Ovary (tissue), 9 donors: ENCODE measurements around the gene SNRPF. TPM values are rescaled to one million over a fixed set of nuclear protein-coding genes. Genes with fewer than 3 reads are reported as not detected.

Experiments
- DNase-seq, 5 donors: peaks; one replicate each; pipeline ENCODE4 v3.0.0-alpha.2; 2019 to 2020
- H3K27ac ChIP-seq, 2 donors: fragments of 200-600 bp; one replicate each; pipeline versions ENCODE4 v1.5.1 to v1.8.0; 2019 to 2022
- H3K27me3 ChIP-seq: fragments of 200-600 bp; one replicate; pipeline ENCODE4 v1.8.0; 2022
- H3K36me3 ChIP-seq: fragments of 200-600 bp; sonication (generic); one replicate; pipeline ENCODE4 v1.5.1; 2019
- H3K4me1 ChIP-seq: one replicate; pipeline ENCODE4 v1.8.1; 2013; ENCODE audit warnings: mild to moderate bottlenecking, moderate library complexity; ENCODE audit not compliant: insufficient read depth
- H3K4me3 ChIP-seq: fragments of 200-600 bp; sonication (generic); one replicate; pipeline ENCODE4 v1.5.1; 2017
- H3K9me3 ChIP-seq, 2 donors: fragments of 200-600 bp in 1 of 2; sonication (generic) in 1 of 2; one replicate each; pipeline versions ENCODE4 v1.5.1 to v1.8.1; 2013 to 2019; ENCODE audit warnings: mild to moderate bottlenecking in 1 of 2, moderate library complexity in 1 of 2
- EP300 ChIP-seq: sonication (generic); formaldehyde crosslinking; IDR thresholded peaks from one replicate; pipeline ENCODE4 v1.6.1; 2017; ENCODE audit warnings: antibody characterized with exemption
- POLR2A ChIP-seq: fragments of 450-650 bp; IDR thresholded peaks from one replicate; pipeline ENCODE4 v1.6.1; 2017; ENCODE audit warnings: antibody characterized with exemption, mild to moderate bottlenecking, moderate library complexity
- WGBS, 3 donors: extraction: QIAGEN DNeasy Blood & Tissue Kit in 1 of 3; methylation state at CpG; one replicate each; pipeline versions ENCODE4 v1.1.5 to v1.1.7; 2013 to 2017; 5-methylcytosine and 5-hydroxymethylcytosine counted together
- intact Hi-C, 4 donors: fragments of 100-400 bp; cut with DNase I; formaldehyde crosslinking; loops; one replicate each; pipeline versions ENCODE4 v1.11.0 to v1.15.1; 2022 to 2023
- polyA plus RNA-seq, 2 donors: library from polyadenylated mRNA; stranded (reverse); fragments of 200-250 nt in 1 of 2; fragments of 350-450 nt in 1 of 2; fragmentation: Illumina TruSeq in 1 of 2; extraction: RNeasy Lipid Tissue Mini Kit (QIAGEN cat#74804) in 1 of 2; gene quantifications; one replicate each; pipeline ENCODE4 v1.2.3, GENCODE V29; 2013 to 2014
- total RNA-seq, 7 donors: library from RNA; depleted of rRNA in 2 of 7; stranded (reverse); fragments of >200 nt in 2 of 7; fragmentation: NEBNext Ultra II Directional in 3 of 7; extraction: Animal tissue kit (Norgen Biotek cat#: 25700) in 3 of 7; gene quantifications; one replicate each; pipeline versions ENCODE4 v1.1.0 to v1.2.4, GENCODE V29; 2016 to 2023
- TF ChIP-seq, protein P1 (sequence below), 3 donors: fragments of 450-650 bp in 2 of 3; fragments of 200-600 bp in 1 of 3; IDR thresholded peaks; one replicate each; pipeline versions ENCODE4 v1.5.1 to v1.8.0; 2016 to 2022; ENCODE audit warnings: antibody characterized with exemption in 3 of 3, mild to moderate bottlenecking in 1 of 3
- donor health status: DM: no; HTN: no; CAD: no; lungs with moderate emphysema.
- donor health status: DM: no; HTN: no; CAD: no.
- donor health status: Bipolar disorder and iron deficiency.
- donor health status: DM: yes; HTN: yes; CAD: no.
- donor health status: DM: no; HTN: no; CAD: no.
- donor health status: DM: yes; HTN: yes; CAD: no.

Gene SNRPF
- total and polyA plus RNA-seq, 9 donors, result 8.5 to 28.4 (median 17.9) TPM

DNA sequence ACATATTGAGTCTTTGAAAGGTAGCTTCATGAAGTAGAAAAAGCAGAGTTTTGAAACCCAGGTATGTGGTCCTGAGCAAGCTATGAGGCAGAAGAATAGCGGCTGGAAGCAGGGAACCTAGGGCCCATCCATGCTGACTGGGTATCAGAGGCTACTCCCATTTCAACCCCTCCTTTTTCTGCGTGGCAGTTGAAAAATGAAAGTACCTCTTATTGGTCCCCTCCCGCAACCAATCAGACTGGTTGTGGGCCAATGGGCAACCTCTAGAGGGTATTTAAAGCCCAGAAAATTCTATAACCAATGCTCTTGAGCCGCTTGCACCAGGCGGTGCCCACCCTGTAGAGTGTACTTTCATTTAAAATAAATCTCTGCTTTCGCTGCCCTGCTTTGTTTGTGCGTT, 1.6 kb upstream of the SNRPF start:
- H3K9me3 ChIP-seq, result no peaks in the 10 kb centered on the region
- TF ChIP-seq EP300, result no peak
- TF ChIP-seq, protein P1, sequence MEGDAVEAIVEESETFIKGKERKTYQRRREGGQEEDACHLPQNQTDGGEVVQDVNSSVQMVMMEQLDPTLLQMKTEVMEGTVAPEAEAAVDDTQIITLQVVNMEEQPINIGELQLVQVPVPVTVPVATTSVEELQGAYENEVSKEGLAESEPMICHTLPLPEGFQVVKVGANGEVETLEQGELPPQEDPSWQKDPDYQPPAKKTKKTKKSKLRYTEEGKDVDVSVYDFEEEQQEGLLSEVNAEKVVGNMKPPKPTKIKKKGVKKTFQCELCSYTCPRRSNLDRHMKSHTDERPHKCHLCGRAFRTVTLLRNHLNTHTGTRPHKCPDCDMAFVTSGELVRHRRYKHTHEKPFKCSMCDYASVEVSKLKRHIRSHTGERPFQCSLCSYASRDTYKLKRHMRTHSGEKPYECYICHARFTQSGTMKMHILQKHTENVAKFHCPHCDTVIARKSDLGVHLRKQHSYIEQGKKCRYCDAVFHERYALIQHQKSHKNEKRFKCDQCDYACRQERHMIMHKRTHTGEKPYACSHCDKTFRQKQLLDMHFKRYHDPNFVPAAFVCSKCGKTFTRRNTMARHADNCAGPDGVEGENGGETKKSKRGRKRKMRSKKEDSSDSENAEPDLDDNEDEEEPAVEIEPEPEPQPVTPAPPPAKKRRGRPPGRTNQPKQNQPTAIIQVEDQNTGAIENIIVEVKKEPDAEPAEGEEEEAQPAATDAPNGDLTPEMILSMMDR (IDR thresholded peaks at IDR 0.05), result no peak
- no peak for TF ChIP-seq POLR2A
- DNase-seq, result no peak
- no peak overlapping the region for H3K27ac ChIP-seq
- WGBS, 3 donors, result 94 to 98% (median 96%) methylated on average over 7 of the region's 7 CpGs
- H3K4me1 ChIP-seq, result peaks cover 10% of the 10 kb centered on the region
- H3K4me3 ChIP-seq, result no peak overlapping the region
- intact Hi-C loops, result no loop called here
- no peaks in the 10 kb centered on the region for H3K36me3 ChIP-seq
- H3K27me3 ChIP-seq, result no peaks in the 10 kb centered on the region

- peaks cover 10% of the 10 kb centered on the region for H3K4me1 ChIP-seq
These were observed 953 bp upstream of the SNRPF start for GRCh38 chr12:95857799-95858198.

GRCh38 chr12:95859344-95859816, 628 bp downstream of the SNRPF start:
- H3K4me1 ChIP-seq, result peaks cover 10% of the 10 kb centered on the region
- no peak overlapping the region for H3K27ac ChIP-seq
- H3K36me3 ChIP-seq, result no peaks in the 10 kb centered on the region
- no peak for DNase-seq
- no peak for TF ChIP-seq EP300
- TF ChIP-seq, protein P1 (IDR thresholded peaks at IDR 0.05), result no peak
- no peak for TF ChIP-seq POLR2A
- H3K27me3 ChIP-seq, result no peaks in the 10 kb centered on the region
- peak overlapping the region; percentile 85 for H3K4me3 ChIP-seq
- no peaks in the 10 kb centered on the region for H3K9me3 ChIP-seq
- 0 to 1% (median 0%) methylated on average over 13 of the region's 13 CpGs for WGBS, 3 donors
- intact Hi-C loops, result no loop called here

More at GRCh38 chr12:95857799-95858198, 953 bp upstream of the SNRPF start:
- intact Hi-C loops, result no loop called here
- DNase-seq, result peak in 1 of 5 donors; percentile 28
- H3K4me3 ChIP-seq, result peak overlapping the region; percentile 85
- 63 to 68% (median 64%) methylated on average over 18 of the region's 18 CpGs for WGBS, 3 donors
- H3K27me3 ChIP-seq, result no peaks in the 10 kb centered on the region
- no peak for TF ChIP-seq POLR2A
- no peak for TF ChIP-seq EP300
- TF ChIP-seq, protein P1 (IDR thresholded peaks at IDR 0.05), result no peak
- no peak overlapping the region for H3K27ac ChIP-seq
- no peaks in the 10 kb centered on the region for H3K9me3 ChIP-seq
- H3K36me3 ChIP-seq, result no peaks in the 10 kb centered on the region

- DNase-seq, result no peak
- H3K4me3 ChIP-seq, result peak overlapping the region; percentile 85
- intact Hi-C loops, result no loop called here
- no peaks in the 10 kb centered on the region for H3K9me3 ChIP-seq
- H3K36me3 ChIP-seq, result no peaks in the 10 kb centered on the region
- H3K27me3 ChIP-seq, result no peaks in the 10 kb centered on the region
- TF ChIP-seq EP300 (no peak), POLR2A (no peak)
- TF ChIP-seq, protein P1 (IDR thresholded peaks at IDR 0.05), result no peak
- WGBS, 3 donors, result 61 to 66% (median 66%) methylated on average over 10 of the region's 10 CpGs
- H3K27ac ChIP-seq, result no peak overlapping the region
- peaks cover 10% of the 10 kb centered on the region for H3K4me1 ChIP-seq
These were observed 1.4 kb downstream of the SNRPF start for GRCh38 chr12:95859947-95860850.
